HepG2 (cell line): ENCODE measurements around the gene ADPGK. TPM values are rescaled to one million over a fixed set of nuclear protein-coding genes. Genes with fewer than 3 reads are reported as not detected.

ENCODE experiments used
- PCBP2 ChIP-seq: fragments of 200-400 bp; formaldehyde crosslinking; optimal IDR thresholded peaks from 2 replicates; pipeline ENCODE3; 2018; ENCODE audit warnings: low read length, low read depth; ENCODE audit not compliant: poor library complexity, severe bottlenecking
- SIX1 ChIP-seq: sonication (generic); formaldehyde crosslinking; IDR thresholded peaks from 2 replicates; pipeline ENCODE4 v1.4.0; 2020; ENCODE audit warnings: missing genetic modification reagents, borderline replicate concordance
- TSC22D2 ChIP-seq: sonication (generic); formaldehyde crosslinking; IDR thresholded peaks from 2 replicates; pipeline ENCODE4 v1.5.1; 2020; ENCODE audit warnings: missing genetic modification reagents, mild to moderate bottlenecking, borderline replicate concordance
- ZNF75D ChIP-seq: sonication (generic); formaldehyde crosslinking; IDR thresholded peaks from 2 replicates; pipeline ENCODE4 v1.8.1; 2023; ENCODE audit warnings: missing genetic modification reagents, mild to moderate bottlenecking, borderline replicate concordance
- polyA plus RNA-seq, 8 experiments: library from polyadenylated mRNA; depleted of rRNA in 3 of 8; stranded (reverse) in 7 of 8; unstranded in 1 of 8; fragments of >200 nt; fragmentation: Illumina TruSeq in 4 of 8; extraction: Trizol in 4 of 8; gene quantifications; 2 replicates each; pipeline versions ENCODE4 v1.2.1 to v1.2.3, GENCODE V29; 2011 to 2016; ENCODE audit warnings: low read depth in 4 of 8, missing spikeins in 1 of 8, mixed read lengths in 1 of 8; ENCODE audit not compliant: insufficient read depth in 1 of 8
- total RNA-seq, 5 experiments: library from RNA; depleted of rRNA; stranded (reverse); fragments of >200 nt; fragmentation: Illumina TruSeq; extraction: Trizol; gene quantifications; 2 replicates each; pipeline ENCODE4 v1.2.3, GENCODE V29; 2016; ENCODE audit warnings: low read depth in 1 of 5
- TF ChIP-seq, protein P1 (sequence below): sonication (generic); formaldehyde crosslinking; IDR thresholded peaks from one replicate; pipeline ENCODE4 v1.5.1; 2020; ENCODE audit warnings: mild to moderate bottlenecking, missing genetic modification reagents; ENCODE audit errors: not compliant biosample characterization
- TF ChIP-seq, protein P2 (sequence below): sonication (generic); formaldehyde crosslinking; IDR thresholded peaks from 2 replicates; pipeline ENCODE4 v1.4.0; 2020; ENCODE audit warnings: low read depth, missing genetic modification reagents
- TF ChIP-seq, protein P3 (sequence below): IDR thresholded peaks from 2 replicates; pipeline ENCODE4 v1.6.1; 2018; ENCODE audit warnings: missing genetic modification reagents
- TF ChIP-seq, protein P4 (sequence below): sonication (generic); formaldehyde crosslinking; IDR thresholded peaks from 2 replicates; pipeline ENCODE4 v1.5.0; 2020; ENCODE audit warnings: mild to moderate bottlenecking, missing genetic modification reagents

ADPGK gene
- total and polyA plus RNA-seq, 2 of the 13 experiments (the other 11 are each of a cell fraction or from before 2014, with no cell fraction given): 61.6 to 67.5 TPM

DNA sequence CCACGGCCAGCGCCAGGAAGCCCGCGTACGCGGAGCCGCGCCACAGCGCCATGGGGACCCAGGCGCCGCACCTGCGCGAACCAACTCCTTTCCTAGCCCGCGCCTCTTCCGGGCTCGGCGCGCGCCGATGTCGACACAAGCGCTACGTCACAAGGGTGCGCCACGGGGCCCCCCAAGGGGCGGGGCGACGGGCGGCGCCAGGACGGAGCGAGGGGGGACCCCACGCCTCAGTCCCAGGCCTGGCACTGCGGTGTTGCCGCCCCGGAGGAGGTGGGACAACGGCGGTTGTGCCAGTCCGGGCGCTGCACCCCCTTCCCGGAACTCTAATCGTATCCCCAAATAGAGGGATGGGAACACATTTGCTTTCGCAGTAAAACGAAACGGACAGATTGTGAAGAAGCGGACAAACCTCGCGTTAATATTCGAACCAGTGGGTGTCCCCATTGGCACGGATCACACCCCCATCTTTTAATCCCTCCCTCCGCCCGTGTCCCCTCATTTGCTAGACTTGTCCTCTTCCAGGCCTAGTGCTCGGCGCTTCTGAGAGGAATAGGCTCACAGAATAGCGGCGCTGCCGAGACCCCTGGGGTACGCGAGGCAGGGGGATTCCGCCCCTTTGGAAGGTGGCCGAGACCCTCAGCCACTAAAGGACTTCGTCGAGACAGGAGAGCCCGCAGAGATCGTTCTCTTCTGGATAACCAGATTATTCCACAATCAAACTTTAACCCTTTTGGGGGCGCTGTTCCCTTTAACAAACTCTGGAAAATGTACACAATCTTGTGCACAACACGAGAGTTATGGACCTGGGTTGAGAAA, at the start of gene ADPGK (continued):
- TF ChIP-seq, protein P1, sequence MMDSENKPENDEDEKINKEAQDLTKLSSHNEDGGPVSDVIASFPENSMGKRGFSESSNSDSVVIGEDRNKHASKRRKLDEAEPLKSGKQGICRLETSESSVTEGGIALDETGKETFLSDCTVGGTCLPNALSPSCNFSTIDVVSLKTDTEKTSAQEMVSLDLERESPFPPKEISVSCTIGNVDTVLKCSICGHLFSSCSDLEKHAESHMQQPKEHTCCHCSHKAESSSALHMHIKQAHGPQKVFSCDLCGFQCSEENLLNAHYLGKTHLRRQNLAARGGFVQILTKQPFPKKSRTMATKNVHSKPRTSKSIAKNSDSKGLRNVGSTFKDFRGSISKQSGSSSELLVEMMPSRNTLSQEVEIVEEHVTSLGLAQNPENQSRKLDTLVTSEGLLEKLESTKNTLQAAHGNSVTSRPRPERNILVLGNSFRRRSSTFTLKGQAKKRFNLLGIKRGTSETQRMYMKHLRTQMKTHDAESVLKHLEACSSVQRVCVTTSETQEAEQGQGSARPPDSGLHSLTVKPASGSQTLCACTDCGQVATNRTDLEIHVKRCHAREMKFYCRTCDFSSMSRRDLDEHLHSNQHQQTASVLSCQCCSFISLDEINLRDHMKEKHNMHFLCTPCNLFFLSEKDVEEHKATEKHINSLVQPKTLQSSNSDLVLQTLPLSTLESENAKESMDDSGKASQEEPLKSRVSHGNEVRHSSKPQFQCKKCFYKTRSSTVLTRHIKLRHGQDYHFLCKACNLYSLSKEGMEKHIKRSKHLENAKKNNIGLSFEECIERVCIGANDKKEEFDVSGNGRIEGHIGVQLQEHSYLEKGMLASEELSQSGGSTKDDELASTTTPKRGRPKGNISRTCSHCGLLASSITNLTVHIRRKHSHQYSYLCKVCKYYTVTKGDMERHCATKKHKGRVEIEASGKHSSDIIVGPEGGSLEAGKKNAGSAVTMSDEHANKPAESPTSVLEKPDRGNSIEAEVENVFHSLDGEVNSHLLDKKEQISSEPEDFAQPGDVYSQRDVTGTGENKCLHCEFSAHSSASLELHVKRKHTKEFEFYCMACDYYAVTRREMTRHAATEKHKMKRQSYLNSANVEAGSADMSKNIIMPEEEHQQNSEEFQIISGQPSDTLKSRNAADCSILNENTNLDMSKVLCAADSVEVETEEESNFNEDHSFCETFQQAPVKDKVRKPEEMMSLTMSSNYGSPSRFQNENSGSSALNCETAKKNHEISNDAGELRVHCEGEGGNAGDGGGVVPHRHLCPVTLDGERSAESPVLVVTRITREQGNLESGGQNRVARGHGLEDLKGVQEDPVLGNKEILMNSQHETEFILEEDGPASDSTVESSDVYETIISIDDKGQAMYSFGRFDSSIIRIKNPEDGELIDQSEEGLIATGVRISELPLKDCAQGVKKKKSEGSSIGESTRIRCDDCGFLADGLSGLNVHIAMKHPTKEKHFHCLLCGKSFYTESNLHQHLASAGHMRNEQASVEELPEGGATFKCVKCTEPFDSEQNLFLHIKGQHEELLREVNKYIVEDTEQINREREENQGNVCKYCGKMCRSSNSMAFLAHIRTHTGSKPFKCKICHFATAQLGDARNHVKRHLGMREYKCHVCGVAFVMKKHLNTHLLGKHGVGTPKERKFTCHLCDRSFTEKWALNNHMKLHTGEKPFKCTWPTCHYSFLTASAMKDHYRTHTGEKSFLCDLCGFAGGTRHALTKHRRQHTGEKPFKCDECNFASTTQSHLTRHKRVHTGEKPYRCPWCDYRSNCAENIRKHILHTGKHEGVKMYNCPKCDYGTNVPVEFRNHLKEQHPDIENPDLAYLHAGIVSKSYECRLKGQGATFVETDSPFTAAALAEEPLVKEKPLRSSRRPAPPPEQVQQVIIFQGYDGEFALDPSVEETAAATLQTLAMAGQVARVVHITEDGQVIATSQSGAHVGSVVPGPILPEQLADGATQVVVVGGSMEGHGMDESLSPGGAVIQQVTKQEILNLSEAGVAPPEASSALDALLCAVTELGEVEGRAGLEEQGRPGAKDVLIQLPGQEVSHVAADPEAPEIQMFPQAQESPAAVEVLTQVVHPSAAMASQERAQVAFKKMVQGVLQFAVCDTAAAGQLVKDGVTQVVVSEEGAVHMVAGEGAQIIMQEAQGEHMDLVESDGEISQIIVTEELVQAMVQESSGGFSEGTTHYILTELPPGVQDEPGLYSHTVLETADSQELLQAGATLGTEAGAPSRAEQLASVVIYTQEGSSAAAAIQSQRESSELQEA (CRISPR knock-in tag): no peak
- TF ChIP-seq, protein P2, sequence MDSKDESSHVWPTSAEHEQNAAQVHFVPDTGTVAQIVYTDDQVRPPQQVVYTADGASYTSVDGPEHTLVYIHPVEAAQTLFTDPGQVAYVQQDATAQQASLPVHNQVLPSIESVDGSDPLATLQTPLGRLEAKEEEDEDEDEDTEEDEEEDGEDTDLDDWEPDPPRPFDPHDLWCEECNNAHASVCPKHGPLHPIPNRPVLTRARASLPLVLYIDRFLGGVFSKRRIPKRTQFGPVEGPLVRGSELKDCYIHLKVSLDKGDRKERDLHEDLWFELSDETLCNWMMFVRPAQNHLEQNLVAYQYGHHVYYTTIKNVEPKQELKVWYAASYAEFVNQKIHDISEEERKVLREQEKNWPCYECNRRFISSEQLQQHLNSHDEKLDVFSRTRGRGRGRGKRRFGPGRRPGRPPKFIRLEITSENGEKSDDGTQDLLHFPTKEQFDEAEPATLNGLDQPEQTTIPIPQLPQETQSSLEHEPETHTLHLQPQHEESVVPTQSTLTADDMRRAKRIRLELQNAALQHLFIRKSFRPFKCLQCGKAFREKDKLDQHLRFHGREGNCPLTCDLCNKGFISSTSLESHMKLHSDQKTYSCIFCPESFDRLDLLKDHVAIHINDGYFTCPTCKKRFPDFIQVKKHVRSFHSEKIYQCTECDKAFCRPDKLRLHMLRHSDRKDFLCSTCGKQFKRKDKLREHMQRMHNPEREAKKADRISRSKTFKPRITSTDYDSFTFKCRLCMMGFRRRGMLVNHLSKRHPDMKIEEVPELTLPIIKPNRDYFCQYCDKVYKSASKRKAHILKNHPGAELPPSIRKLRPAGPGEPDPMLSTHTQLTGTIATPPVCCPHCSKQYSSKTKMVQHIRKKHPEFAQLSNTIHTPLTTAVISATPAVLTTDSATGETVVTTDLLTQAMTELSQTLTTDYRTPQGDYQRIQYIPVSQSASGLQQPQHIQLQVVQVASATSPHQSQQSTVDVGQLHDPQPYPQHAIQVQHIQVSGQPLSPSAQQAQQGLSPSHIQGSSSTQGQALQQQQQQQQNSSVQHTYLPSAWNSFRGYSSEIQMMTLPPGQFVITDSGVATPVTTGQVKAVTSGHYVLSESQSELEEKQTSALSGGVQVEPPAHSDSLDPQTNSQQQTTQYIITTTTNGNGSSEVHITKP (CRISPR knock-in tag): peak; percentile 91
- TF ChIP-seq, protein P3, sequence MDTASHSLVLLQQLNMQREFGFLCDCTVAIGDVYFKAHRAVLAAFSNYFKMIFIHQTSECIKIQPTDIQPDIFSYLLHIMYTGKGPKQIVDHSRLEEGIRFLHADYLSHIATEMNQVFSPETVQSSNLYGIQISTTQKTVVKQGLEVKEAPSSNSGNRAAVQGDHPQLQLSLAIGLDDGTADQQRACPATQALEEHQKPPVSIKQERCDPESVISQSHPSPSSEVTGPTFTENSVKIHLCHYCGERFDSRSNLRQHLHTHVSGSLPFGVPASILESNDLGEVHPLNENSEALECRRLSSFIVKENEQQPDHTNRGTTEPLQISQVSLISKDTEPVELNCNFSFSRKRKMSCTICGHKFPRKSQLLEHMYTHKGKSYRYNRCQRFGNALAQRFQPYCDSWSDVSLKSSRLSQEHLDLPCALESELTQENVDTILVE: peak; percentile 74; the same call in 1 of the 2 replicates
- TF ChIP-seq, protein P4, sequence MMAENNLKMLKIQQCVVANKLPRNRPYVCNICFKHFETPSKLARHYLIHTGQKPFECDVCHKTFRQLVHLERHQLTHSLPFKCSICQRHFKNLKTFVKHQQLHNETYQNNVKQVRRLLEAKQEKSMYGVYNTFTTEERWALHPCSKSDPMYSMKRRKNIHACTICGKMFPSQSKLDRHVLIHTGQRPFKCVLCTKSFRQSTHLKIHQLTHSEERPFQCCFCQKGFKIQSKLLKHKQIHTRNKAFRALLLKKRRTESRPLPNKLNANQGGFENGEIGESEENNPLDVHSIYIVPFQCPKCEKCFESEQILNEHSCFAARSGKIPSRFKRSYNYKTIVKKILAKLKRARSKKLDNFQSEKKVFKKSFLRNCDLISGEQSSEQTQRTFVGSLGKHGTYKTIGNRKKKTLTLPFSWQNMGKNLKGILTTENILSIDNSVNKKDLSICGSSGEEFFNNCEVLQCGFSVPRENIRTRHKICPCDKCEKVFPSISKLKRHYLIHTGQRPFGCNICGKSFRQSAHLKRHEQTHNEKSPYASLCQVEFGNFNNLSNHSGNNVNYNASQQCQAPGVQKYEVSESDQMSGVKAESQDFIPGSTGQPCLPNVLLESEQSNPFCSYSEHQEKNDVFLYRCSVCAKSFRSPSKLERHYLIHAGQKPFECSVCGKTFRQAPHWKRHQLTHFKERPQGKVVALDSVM (CRISPR knock-in tag): peak; percentile 74
- no peak for TF ChIP-seq PCBP2
- no peak for TF ChIP-seq SIX1 (CRISPR knock-in tag)
- peak; percentile 88; the same call in 1 of the 2 replicates for TF ChIP-seq TSC22D2 (CRISPR knock-in tag)
- TF ChIP-seq ZNF75D: peak; percentile 41; the same call in 1 of the 2 replicates
